Liver (tissue), 9 donors: ENCODE measurements around the gene SETX. TPM values are rescaled to one million over a fixed set of nuclear protein-coding genes. Genes with fewer than 3 reads are reported as not detected.

Experiments used
- DNase-seq: peaks from one replicate; pipeline ENCODE4 v3.0.0-alpha.2; 2017; ENCODE audit warnings: low spot score
- H3K27ac ChIP-seq, 2 donors: one replicate each; pipeline ENCODE4 v1.7.0; 2013; ENCODE audit warnings: inconsistent platforms in 2 of 2, low read length in 2 of 2, control low read depth in 1 of 2, low read depth in 1 of 2, mild to moderate bottlenecking in 1 of 2
- H3K27me3 ChIP-seq, 4 donors: one replicate each; pipeline versions ENCODE4 v1.6.1 to v1.7.0; 2013; ENCODE audit warnings: low read length in 3 of 4, inconsistent platforms in 1 of 4, mild to moderate bottlenecking in 1 of 4, moderate library complexity in 1 of 4; ENCODE audit not compliant: control insufficient read depth in 4 of 4, insufficient read depth in 4 of 4
- H3K36me3 ChIP-seq, 4 donors: one replicate each; pipeline versions ENCODE4 v1.6.1 to v1.7.0; 2013; ENCODE audit warnings: low read length in 3 of 4, mild to moderate bottlenecking in 3 of 4, low read depth in 1 of 4, moderate library complexity in 1 of 4; ENCODE audit not compliant: control insufficient read depth in 4 of 4, insufficient read depth in 3 of 4
- H3K4me1 ChIP-seq, 4 donors: one replicate each; pipeline versions ENCODE4 v1.6.1 to v1.7.0; 2013; ENCODE audit warnings: low read length in 3 of 4, mild to moderate bottlenecking in 3 of 4, moderate library complexity in 1 of 4; ENCODE audit not compliant: control insufficient read depth in 4 of 4, insufficient read depth in 4 of 4
- H3K4me3 ChIP-seq, 3 donors: one replicate each; pipeline versions ENCODE4 v1.6.1 to v1.7.0; 2013; ENCODE audit warnings: low read length in 3 of 3, control low read depth in 1 of 3, low read depth in 1 of 3, mild to moderate bottlenecking in 1 of 3
- H3K9ac ChIP-seq, 2 donors: one replicate each; pipeline ENCODE4 v1.7.0; 2013; ENCODE audit warnings: low read length in 2 of 2, mild to moderate bottlenecking in 2 of 2, moderate library complexity in 2 of 2, control low read depth in 1 of 2, low read depth in 1 of 2
- H3K9me3 ChIP-seq, 4 donors: one replicate each; pipeline versions ENCODE4 v1.6.1 to v1.7.0; 2013; ENCODE audit warnings: low read length in 3 of 4; ENCODE audit not compliant: control insufficient read depth in 4 of 4
- EGR1 ChIP-seq, 2 donors: IDR thresholded peaks; 2 replicates each; pipeline ENCODE4 v1.6.1; 2016 to 2018; ENCODE audit warnings: antibody characterized with exemption in 2 of 2, low read depth in 2 of 2
- FOXA1 ChIP-seq: IDR thresholded peaks from 2 replicates; pipeline ENCODE4 v1.6.1; 2016; ENCODE audit warnings: antibody characterized with exemption
- FOXA2 ChIP-seq: IDR thresholded peaks from 2 replicates; pipeline ENCODE4 v1.6.1; 2016; ENCODE audit warnings: antibody characterized with exemption
- GABPA ChIP-seq, 2 donors: IDR thresholded peaks in 1 of 2; conservative IDR thresholded peaks in 1 of 2; 2 replicates each; pipeline ENCODE4 v1.6.1; 2016; ENCODE audit warnings: antibody characterized with exemption in 2 of 2, mild to moderate bottlenecking in 1 of 2, moderate library complexity in 1 of 2
- HNF4A ChIP-seq, 2 donors: conservative IDR thresholded peaks; 2 replicates each; pipeline ENCODE4 v1.6.1; 2016; ENCODE audit warnings: antibody characterized with exemption in 2 of 2, mild to moderate bottlenecking in 2 of 2
- HNF4G ChIP-seq: IDR thresholded peaks from 2 replicates; pipeline ENCODE4 v1.6.1; 2016; ENCODE audit warnings: antibody characterized with exemption
- JUND ChIP-seq, 2 donors: IDR thresholded peaks; 2 replicates each; pipeline ENCODE4 v1.6.1; 2016; ENCODE audit warnings: antibody characterized with exemption in 2 of 2
- NR2F2 ChIP-seq: IDR thresholded peaks from 2 replicates; pipeline ENCODE4 v1.6.1; 2016; ENCODE audit warnings: antibody characterized with exemption
- RAD21 ChIP-seq, 2 donors: IDR thresholded peaks; 2 replicates each; pipeline ENCODE4 v1.6.1; 2016; ENCODE audit warnings: antibody characterized with exemption in 2 of 2, mild to moderate bottlenecking in 2 of 2
- REST ChIP-seq: IDR thresholded peaks from 2 replicates; pipeline ENCODE4 v1.6.1; 2016; ENCODE audit warnings: antibody characterized with exemption, mild to moderate bottlenecking
- SP1 ChIP-seq: IDR thresholded peaks from 2 replicates; pipeline ENCODE4 v1.6.1; 2018; ENCODE audit warnings: antibody characterized with exemption, mild to moderate bottlenecking
- TAF1 ChIP-seq: conservative IDR thresholded peaks from 2 replicates; pipeline ENCODE4 v1.6.1; 2016; ENCODE audit warnings: antibody characterized with exemption, mild to moderate bottlenecking
- YY1 ChIP-seq: IDR thresholded peaks from 2 replicates; pipeline ENCODE4 v1.6.1; 2016; ENCODE audit warnings: antibody characterized with exemption, mild to moderate bottlenecking
- ZBTB33 ChIP-seq: IDR thresholded peaks from 2 replicates; pipeline ENCODE4 v1.6.1; 2016; ENCODE audit warnings: antibody characterized with exemption
- WGBS: extraction: QIAGEN DNeasy Blood & Tissue Kit; methylation state at CpG from one replicate; pipeline ENCODE4 v1.1.7; 2013; 5-methylcytosine and 5-hydroxymethylcytosine counted together
- polyA plus RNA-seq, 2 donors: library from polyadenylated mRNA; stranded (reverse) in 1 of 2; unstranded in 1 of 2; fragments of 200-250 nt in 1 of 2; fragments of >200 nt in 1 of 2; fragmentation: Nextera tagmentation in 1 of 2; extraction: Ambion mirVana in 1 of 2; gene quantifications; one replicate each; pipeline versions ENCODE4 v1.2.1 to v1.2.3, GENCODE V29; 2013 to 2015
- total RNA-seq, 2 donors: library from RNA; depleted of rRNA; stranded (reverse); fragments of >200 nt; gene quantifications; one replicate each; pipeline ENCODE4 v1.2.3, GENCODE V29; 2014
- TF ChIP-seq, protein P1 (sequence below): IDR thresholded peaks from 2 replicates; pipeline ENCODE4 v1.6.1; 2016; ENCODE audit warnings: antibody characterized with exemption
- TF ChIP-seq, protein P2 (sequence below): fragments of 150-350 bp; IDR thresholded peaks from 2 replicates; pipeline ENCODE4 v1.5.1; 2017; ENCODE audit warnings: improper control_type of control experiment, low read depth, low read length; ENCODE audit not compliant: missing input control
- TF ChIP-seq, protein P3 (sequence below): IDR thresholded peaks from 2 replicates; pipeline ENCODE4 v1.6.1; 2016; ENCODE audit warnings: antibody characterized with exemption
- donor health status: healthy.
- donor health status: healthy.
- donor health status: healthy.
- donor health status: healthy.
- donor health status: healthy.

The SETX gene
- total and polyA plus RNA-seq, 4 donors = 8.6 to 60.2 (median 19.6) TPM

DNA sequence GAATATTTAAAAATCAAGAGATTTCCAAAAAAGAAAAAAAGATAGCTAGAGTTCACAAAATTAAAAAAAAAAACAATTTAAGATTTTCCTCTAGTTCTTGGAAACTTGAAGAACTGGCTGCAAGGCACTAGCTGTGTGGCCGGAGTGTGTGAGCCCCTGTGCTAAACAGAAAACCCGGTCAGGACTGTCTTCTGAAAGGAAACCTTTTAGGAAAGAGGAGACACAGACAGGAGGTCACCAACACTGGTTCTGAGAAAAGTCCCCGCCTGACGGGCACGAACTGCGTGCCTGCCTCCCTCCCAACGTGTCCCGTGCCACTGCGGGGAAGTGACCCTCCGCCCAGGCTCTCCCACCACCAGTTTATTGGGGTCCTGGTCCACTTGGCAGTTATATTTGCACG is 36.7 kb upstream of the SETX start:
- no peak overlapping the region for H3K27ac ChIP-seq
- TF ChIP-seq NR2F2 = no peak
- no peaks in the 10 kb centered on the region for H3K4me1 ChIP-seq
- H3K9me3 ChIP-seq = no peaks in the 10 kb centered on the region
- H3K36me3 ChIP-seq = peaks cover 28 to 69% (median 56%) of the 10 kb centered on the region in 4 donors
- H3K4me3 ChIP-seq = no peak overlapping the region
- no peak overlapping the region for H3K9ac ChIP-seq
- DNase-seq = no peak
- no peaks in the 10 kb centered on the region for H3K27me3 ChIP-seq
- WGBS = 95% methylated on average over 11 of the region's 11 CpGs

DNA sequence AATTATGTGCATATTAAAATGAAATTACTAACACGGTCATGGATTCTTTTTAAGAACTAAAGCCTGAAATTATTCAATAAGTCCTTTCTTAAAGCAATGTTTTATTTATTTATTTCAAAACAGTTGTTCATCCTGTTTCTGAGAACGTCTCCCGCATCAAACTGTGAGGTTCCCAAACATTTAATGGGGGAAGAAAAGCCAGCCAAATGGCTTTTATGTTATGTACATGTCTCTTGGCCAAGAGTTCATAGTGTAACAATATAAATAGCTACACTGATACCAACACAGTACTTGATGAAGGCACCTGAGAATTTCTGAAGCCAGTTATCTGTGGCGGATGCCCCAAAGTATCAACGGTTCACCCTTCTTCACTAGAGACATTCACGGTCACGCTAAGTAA is 36.2 kb upstream of the SETX start:
- H3K27me3 ChIP-seq = no peaks in the 10 kb centered on the region
- H3K27ac ChIP-seq = no peak overlapping the region
- H3K36me3 ChIP-seq = peaks cover 28 to 67% (median 55%) of the 10 kb centered on the region in 4 donors
- TF ChIP-seq HNF4G (no peak), REST (no peak), NR2F2 (no peak), SP1 (no peak), TAF1 (no peak), RAD21 (IDR thresholded peaks at IDR 0.05) (no peak), FOXA1 (no peak), JUND (IDR thresholded peaks at IDR 0.05) (no peak), YY1 (no peak), FOXA2 (no peak), GABPA (IDR thresholded peaks at IDR 0.05 in 1 of 2, conservative IDR thresholded peaks at IDR 0.05 in 1 of 2) (no peak), EGR1 (IDR thresholded peaks at IDR 0.05; ENCODE audit: low read depth in 2 of 2) (no peak), HNF4A (conservative IDR thresholded peaks at IDR 0.05) (no peak), ZBTB33 (no peak)
- TF ChIP-seq, protein P1, sequence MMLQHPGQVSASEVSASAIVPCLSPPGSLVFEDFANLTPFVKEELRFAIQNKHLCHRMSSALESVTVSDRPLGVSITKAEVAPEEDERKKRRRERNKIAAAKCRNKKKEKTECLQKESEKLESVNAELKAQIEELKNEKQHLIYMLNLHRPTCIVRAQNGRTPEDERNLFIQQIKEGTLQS = no peak
- TF ChIP-seq, protein P2, sequence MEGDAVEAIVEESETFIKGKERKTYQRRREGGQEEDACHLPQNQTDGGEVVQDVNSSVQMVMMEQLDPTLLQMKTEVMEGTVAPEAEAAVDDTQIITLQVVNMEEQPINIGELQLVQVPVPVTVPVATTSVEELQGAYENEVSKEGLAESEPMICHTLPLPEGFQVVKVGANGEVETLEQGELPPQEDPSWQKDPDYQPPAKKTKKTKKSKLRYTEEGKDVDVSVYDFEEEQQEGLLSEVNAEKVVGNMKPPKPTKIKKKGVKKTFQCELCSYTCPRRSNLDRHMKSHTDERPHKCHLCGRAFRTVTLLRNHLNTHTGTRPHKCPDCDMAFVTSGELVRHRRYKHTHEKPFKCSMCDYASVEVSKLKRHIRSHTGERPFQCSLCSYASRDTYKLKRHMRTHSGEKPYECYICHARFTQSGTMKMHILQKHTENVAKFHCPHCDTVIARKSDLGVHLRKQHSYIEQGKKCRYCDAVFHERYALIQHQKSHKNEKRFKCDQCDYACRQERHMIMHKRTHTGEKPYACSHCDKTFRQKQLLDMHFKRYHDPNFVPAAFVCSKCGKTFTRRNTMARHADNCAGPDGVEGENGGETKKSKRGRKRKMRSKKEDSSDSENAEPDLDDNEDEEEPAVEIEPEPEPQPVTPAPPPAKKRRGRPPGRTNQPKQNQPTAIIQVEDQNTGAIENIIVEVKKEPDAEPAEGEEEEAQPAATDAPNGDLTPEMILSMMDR = no peak
- TF ChIP-seq, protein P3, sequence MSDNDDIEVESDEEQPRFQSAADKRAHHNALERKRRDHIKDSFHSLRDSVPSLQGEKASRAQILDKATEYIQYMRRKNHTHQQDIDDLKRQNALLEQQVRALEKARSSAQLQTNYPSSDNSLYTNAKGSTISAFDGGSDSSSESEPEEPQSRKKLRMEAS = no peak
- no peak overlapping the region for H3K9ac ChIP-seq
- no peak overlapping the region for H3K4me3 ChIP-seq
- no peaks in the 10 kb centered on the region for H3K9me3 ChIP-seq
- 79% methylated on average over 7 of the region's 7 CpGs for WGBS
- no peaks in the 10 kb centered on the region for H3K4me1 ChIP-seq
- DNase-seq = no peak
